CD4-positive, CD25-positive, alpha-beta regulatory T cell (primary cell): ENCODE results near the gene ZNHIT3. TPM values are rescaled to one million over a fixed set of nuclear protein-coding genes. Genes with fewer than 3 reads are reported as not detected.

Experiments used
- ATAC-seq, 2 donors: fragments of 150-1000 bp; cut with Tn5 transposase; one replicate each; pipeline ENCODE4 v1.10.0; 2021; ENCODE audit warnings: low read depth in 2 of 2, moderate number of reproducible peaks in 2 of 2, moderate library complexity in 1 of 2
- DNase-seq, 3 donors: peaks; one replicate each; pipeline versions ENCODE4 v3.0.0 to v3.0.0-alpha.2; 2012 to 2022; ENCODE audit warnings: mixed read lengths in 1 of 3
- H3K27ac ChIP-seq: one replicate; pipeline ENCODE4 v1.7.0; 2013; ENCODE audit warnings: mild to moderate bottlenecking, low read length; ENCODE audit not compliant: insufficient read depth, poor library complexity, severe bottlenecking
- H3K27me3 ChIP-seq: one replicate; pipeline ENCODE4 v1.7.0; 2013; ENCODE audit warnings: low read length; ENCODE audit not compliant: control insufficient read depth, insufficient read depth
- H3K36me3 ChIP-seq: one replicate; pipeline ENCODE4 v1.7.0; 2013; ENCODE audit warnings: mild to moderate bottlenecking, low read length, moderate library complexity; ENCODE audit not compliant: control insufficient read depth, insufficient read depth
- H3K4me1 ChIP-seq: 2 replicates; pipeline ENCODE4 v1.7.0; 2013; ENCODE audit warnings: mild to moderate bottlenecking, low read length; ENCODE audit not compliant: insufficient read depth, control insufficient read depth, poor library complexity, severe bottlenecking
- H3K4me3 ChIP-seq: one replicate; pipeline ENCODE4 v1.7.0; 2013; ENCODE audit warnings: low read depth, mild to moderate bottlenecking, low read length, moderate library complexity
- H3K9me3 ChIP-seq, 2 experiments: 1 replicate in 1 of 2; 2 replicates in 1 of 2; pipeline ENCODE4 v1.7.0; 2013; ENCODE audit warnings: low read length in 2 of 2, mild to moderate bottlenecking in 1 of 2, moderate library complexity in 1 of 2; ENCODE audit not compliant: control insufficient read depth in 2 of 2
- H3K27ac Mint-ChIP-seq, 3 donors: one replicate each; pipeline ENCODE4 v1.8.0; 2020 to 2022; ENCODE audit warnings: mild to moderate bottlenecking in 3 of 3, mixed read lengths in 3 of 3, moderate library complexity in 2 of 3
- H3K27me3 Mint-ChIP-seq: one replicate; pipeline ENCODE4 v1.8.0; 2022; ENCODE audit warnings: mild to moderate bottlenecking, mixed read lengths
- H3K36me3 Mint-ChIP-seq: one replicate; pipeline ENCODE4 v1.8.0; 2020; ENCODE audit warnings: mixed read lengths
- H3K4me1 Mint-ChIP-seq, 4 donors: one replicate each; pipeline ENCODE4 v1.8.0; 2020 to 2022; ENCODE audit warnings: mixed read lengths in 4 of 4, mild to moderate bottlenecking in 1 of 4
- H3K4me3 Mint-ChIP-seq, 4 donors: one replicate each; pipeline ENCODE4 v1.8.0; 2020 to 2022; ENCODE audit warnings: mild to moderate bottlenecking in 4 of 4, mixed read lengths in 4 of 4, moderate library complexity in 3 of 4
- H3K9me3 Mint-ChIP-seq, 7 donors: one replicate each; pipeline ENCODE4 v1.8.0; 2020 to 2022; ENCODE audit warnings: mixed read lengths in 7 of 7, mild to moderate bottlenecking in 3 of 7, moderate library complexity in 2 of 7
- polyA plus RNA-seq, 4 donors: library from polyadenylated mRNA; unstranded; fragments of 300-500 nt; fragmentation: Illumina TruSeq; gene quantifications; one replicate each; pipeline ENCODE4 v1.2.3, GENCODE V29; 2021
- total RNA-seq: library from RNA; stranded (reverse); gene quantifications from one replicate; pipeline ENCODE4 v1.2.3, GENCODE V29; 2022

The ZNHIT3 gene
- total and polyA plus RNA-seq, 5 donors from 2014 or later, result 51.5 to 137 (median 113) TPM

DNA sequence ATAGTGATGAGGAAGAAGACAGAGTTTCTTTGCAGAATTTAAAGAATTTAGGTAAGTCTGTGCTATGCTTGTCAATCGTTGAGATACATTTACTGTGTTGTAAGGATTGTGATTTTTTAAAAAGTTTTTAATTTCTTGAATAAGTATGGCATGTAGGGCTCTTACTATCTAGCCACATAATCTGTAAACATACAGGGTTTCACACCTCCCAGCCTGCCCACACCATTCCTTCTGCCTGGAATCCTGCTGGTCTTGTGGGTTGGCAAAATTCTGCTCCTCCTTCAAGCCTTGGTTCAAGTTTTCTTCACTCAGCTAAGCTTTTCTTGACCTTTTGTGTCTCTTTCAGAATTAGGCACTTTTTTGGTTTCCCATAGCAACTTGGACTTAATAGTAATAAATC lies 7.5 kb downstream of the ZNHIT3 start:
- H3K4me1 Mint-ChIP-seq, result peaks cover 12 to 32% (median 26%) of the 10 kb centered on the region in 4 donors
- ATAC-seq, result no peak
- H3K27me3 Mint-ChIP-seq, result no peaks in the 10 kb centered on the region
- H3K27me3 ChIP-seq, result no peaks in the 10 kb centered on the region
- no peak overlapping the region for H3K4me3 ChIP-seq
- no peaks in the 10 kb centered on the region for H3K9me3 ChIP-seq
- no peak for DNase-seq
- no peak overlapping the region for H3K27ac ChIP-seq
- peaks cover 36% of the 10 kb centered on the region for H3K36me3 Mint-ChIP-seq
- H3K27ac Mint-ChIP-seq, result peak overlapping the region in 1 of 3 donors; percentile 11
- H3K4me3 Mint-ChIP-seq, result no peak overlapping the region
- peaks cover 75% of the 10 kb centered on the region for H3K36me3 ChIP-seq
- no peaks in the 10 kb centered on the region for H3K9me3 Mint-ChIP-seq
- peaks cover 15% of the 10 kb centered on the region for H3K4me1 ChIP-seq

GRCh38 chr17:36494674-36495073 lies 8.2 kb downstream of the ZNHIT3 start:
- Histone ChIP-seq H3K9me3 (no peaks in the 10 kb centered on the region), H3K4me1 (peaks cover 8% of the 10 kb centered on the region), H3K27me3 (no peaks in the 10 kb centered on the region), H3K27ac (no peak overlapping the region), H3K36me3 (peaks cover 76% of the 10 kb centered on the region), H3K4me3 (no peak overlapping the region)
- peaks cover 33% of the 10 kb centered on the region for H3K36me3 Mint-ChIP-seq
- H3K27ac Mint-ChIP-seq, result no peak overlapping the region
- H3K4me1 Mint-ChIP-seq, result peaks cover 7 to 26% (median 20%) of the 10 kb centered on the region in 4 donors
- no peak overlapping the region for H3K4me3 Mint-ChIP-seq
- no peaks in the 10 kb centered on the region for H3K27me3 Mint-ChIP-seq
- DNase-seq (no peak), ATAC-seq (no peak)
- H3K9me3 Mint-ChIP-seq, result no peaks in the 10 kb centered on the region

DNA sequence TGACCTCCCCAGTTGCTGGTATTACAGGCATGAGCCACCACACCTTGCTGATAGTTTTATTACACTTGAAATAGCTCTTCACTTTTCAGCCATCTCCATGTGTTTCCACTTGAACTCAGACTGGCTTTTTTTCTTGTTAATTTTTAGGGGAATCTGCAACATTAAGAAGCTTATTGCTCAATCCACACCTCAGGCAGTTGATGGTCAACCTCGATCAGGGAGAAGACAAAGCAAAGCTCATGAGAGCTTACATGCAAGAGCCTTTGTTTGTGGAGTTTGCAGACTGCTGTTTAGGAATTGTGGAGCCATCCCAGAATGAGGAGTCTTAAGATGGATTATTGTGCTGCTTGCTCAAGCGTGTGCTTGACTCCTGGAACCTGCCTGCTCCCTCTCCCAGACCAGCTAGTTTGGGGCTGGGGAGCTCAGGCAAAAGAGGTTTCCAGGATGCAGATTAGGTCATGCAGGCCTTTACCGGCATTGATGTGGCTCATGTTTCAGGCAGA lies 8.6 kb downstream of the ZNHIT3 start:
- H3K4me1 ChIP-seq, result peaks cover 4% of the 10 kb centered on the region
- H3K36me3 Mint-ChIP-seq, result peaks cover 29% of the 10 kb centered on the region
- no peak for DNase-seq
- peaks cover 76% of the 10 kb centered on the region for H3K36me3 ChIP-seq
- no peaks in the 10 kb centered on the region for H3K27me3 ChIP-seq
- H3K4me3 Mint-ChIP-seq, result no peak overlapping the region
- H3K27ac Mint-ChIP-seq, result no peak overlapping the region
- no peaks in the 10 kb centered on the region for H3K27me3 Mint-ChIP-seq
- no peaks in the 10 kb centered on the region for H3K9me3 Mint-ChIP-seq
- peaks cover 3 to 23% (median 15%) of the 10 kb centered on the region in 4 donors for H3K4me1 Mint-ChIP-seq
- H3K27ac ChIP-seq, result no peak overlapping the region
- ATAC-seq, result no peak
- H3K9me3 ChIP-seq, result no peaks in the 10 kb centered on the region
- H3K4me3 ChIP-seq, result no peak overlapping the region

DNA sequence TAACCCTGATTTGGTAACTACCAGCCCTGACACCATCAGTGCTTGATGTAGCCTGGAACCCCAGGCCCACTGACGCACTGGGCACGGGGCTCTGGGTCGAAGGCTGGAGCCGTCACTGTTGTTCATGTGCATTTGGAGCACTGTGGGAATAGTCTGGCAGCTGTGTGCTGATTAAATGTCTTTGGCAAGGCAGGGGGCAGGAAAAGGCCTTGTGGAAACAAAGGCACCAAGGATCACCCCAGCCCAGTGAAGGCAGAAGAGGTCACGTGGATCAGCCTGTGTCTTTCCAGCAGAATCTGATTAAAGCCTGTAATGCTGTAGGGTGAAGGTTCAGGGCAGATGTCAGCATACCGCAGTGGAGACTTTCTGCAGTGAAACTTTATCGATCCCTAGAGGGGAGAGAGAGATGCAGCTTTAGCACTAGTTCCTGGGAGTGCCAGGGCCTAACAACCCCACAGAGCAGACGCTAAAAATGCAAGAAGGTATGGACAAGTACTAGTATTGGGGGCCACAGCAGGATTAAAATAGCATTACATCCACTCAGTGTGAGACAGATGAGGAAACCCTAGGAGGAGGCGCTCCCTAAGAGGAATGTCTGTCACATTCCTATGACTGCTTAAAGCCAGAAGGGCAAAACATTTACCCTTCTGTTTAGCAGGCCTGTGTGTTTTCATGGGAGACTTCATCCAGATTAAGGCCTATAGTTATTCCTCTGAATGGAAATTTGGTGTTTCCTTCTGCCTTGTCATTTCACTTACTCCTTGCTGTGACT lies 9.7 kb downstream of the ZNHIT3 start:
- Histone ChIP-seq H3K9me3 (no peaks in the 10 kb centered on the region), H3K36me3 (peaks cover 78% of the 10 kb centered on the region), H3K4me1 (no peaks in the 10 kb centered on the region), H3K27ac (no peak overlapping the region), H3K27me3 (no peaks in the 10 kb centered on the region), H3K4me3 (no peak overlapping the region)
- no peak for ATAC-seq
- Mint-ChIP-seq H3K27ac (peak overlapping the region in 2 of 3 donors; percentile 64 to 69), H3K4me3 (no peak overlapping the region), H3K4me1 (peaks cover 0 to 16% (median 10%) of the 10 kb centered on the region in 4 donors), H3K27me3 (no peaks in the 10 kb centered on the region), H3K36me3 (peaks cover 26% of the 10 kb centered on the region), H3K9me3 (no peaks in the 10 kb centered on the region)
- no peak for DNase-seq

DNA sequence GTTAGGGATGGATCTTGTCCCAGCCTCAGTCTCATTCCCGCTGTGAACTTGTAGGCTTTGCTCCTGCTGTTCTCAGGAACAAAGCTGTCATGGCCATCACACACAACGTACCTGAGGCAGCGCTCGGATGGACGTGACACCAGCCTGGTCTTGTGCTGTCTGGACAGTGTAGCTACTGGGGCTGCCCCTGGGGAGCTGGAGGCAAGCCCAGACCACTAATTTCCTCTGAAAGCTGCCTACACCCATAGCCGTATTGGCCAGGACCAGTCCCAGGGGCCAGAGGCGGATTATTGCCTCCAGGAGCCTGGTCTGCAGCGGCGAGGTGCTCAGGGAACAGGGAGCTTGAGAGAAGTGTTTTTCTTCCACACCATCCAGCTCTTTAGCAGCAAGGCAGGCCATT lies 11.7 kb downstream of the ZNHIT3 start:
- H3K4me3 Mint-ChIP-seq, result no peak overlapping the region
- Histone ChIP-seq H3K36me3 (peaks cover 59% of the 10 kb centered on the region), H3K27me3 (no peaks in the 10 kb centered on the region), H3K4me1 (no peaks in the 10 kb centered on the region), H3K9me3 (no peaks in the 10 kb centered on the region), H3K27ac (no peak overlapping the region), H3K4me3 (no peak overlapping the region)
- no peaks in the 10 kb centered on the region for H3K9me3 Mint-ChIP-seq
- no peak overlapping the region for H3K27ac Mint-ChIP-seq
- ATAC-seq, result no peak
- peaks cover 19% of the 10 kb centered on the region for H3K36me3 Mint-ChIP-seq
- H3K4me1 Mint-ChIP-seq, result peaks cover 0 to 5% (median 4%) of the 10 kb centered on the region in 4 donors
- DNase-seq, result no peak
- H3K27me3 Mint-ChIP-seq, result no peaks in the 10 kb centered on the region

GRCh38 chr17:36498560-36499300 lies 12.2 kb downstream of the ZNHIT3 start:
- H3K9me3 Mint-ChIP-seq, result no peaks in the 10 kb centered on the region
- H3K4me3 Mint-ChIP-seq, result no peak overlapping the region
- H3K27ac Mint-ChIP-seq, result peak overlapping the region in 1 of 3 donors; percentile 14
- H3K9me3 ChIP-seq, result no peaks in the 10 kb centered on the region
- no peaks in the 10 kb centered on the region for H3K27me3 ChIP-seq
- ATAC-seq, result no peak
- H3K27ac ChIP-seq, result no peak overlapping the region
- H3K27me3 Mint-ChIP-seq, result no peaks in the 10 kb centered on the region
- no peak overlapping the region for H3K4me3 ChIP-seq
- no peak for DNase-seq
- H3K36me3 ChIP-seq, result peaks cover 53% of the 10 kb centered on the region
- H3K4me1 ChIP-seq, result no peaks in the 10 kb centered on the region
- H3K4me1 Mint-ChIP-seq, result peaks cover 0 to 5% (median 3%) of the 10 kb centered on the region in 4 donors
- H3K36me3 Mint-ChIP-seq, result peaks cover 22% of the 10 kb centered on the region

- no peak overlapping the region for H3K27ac ChIP-seq
Observed at GRCh38 chr17:36500745-36501225, 14.3 kb downstream of the ZNHIT3 start.

More at GRCh38 chr17:36500745-36501225, 14.3 kb downstream of the ZNHIT3 start:
- Histone ChIP-seq H3K4me3 (no peak overlapping the region), H3K27me3 (no peaks in the 10 kb centered on the region), H3K4me1 (no peaks in the 10 kb centered on the region), H3K9me3 (no peaks in the 10 kb centered on the region), H3K36me3 (peaks cover 48% of the 10 kb centered on the region)
- peaks cover 15% of the 10 kb centered on the region for H3K36me3 Mint-ChIP-seq
- no peak overlapping the region for H3K27ac Mint-ChIP-seq
- DNase-seq (no peak), ATAC-seq (no peak)
- H3K4me1 Mint-ChIP-seq, result peaks cover 0 to 5% (median 2%) of the 10 kb centered on the region in 4 donors
- H3K27me3 Mint-ChIP-seq, result no peaks in the 10 kb centered on the region
- H3K4me3 Mint-ChIP-seq, result no peak overlapping the region
- no peaks in the 10 kb centered on the region for H3K9me3 Mint-ChIP-seq
